ENCODE measurements around the gene MTCL1.

MTCL1 gene

GRCh38 chr18:8695932-8696517, 9.3 kb upstream of the MTCL1 start:
- TF ChIP-seq CREB1 (IDR thresholded peaks at IDR 0.05; ENCODE audit: low read depth), result no peak
- TF ChIP-seq FOXM1 (IDR thresholded peaks at IDR 0.05; ENCODE audit: borderline replicate concordance, low read depth), result no peak
- no peak for TF ChIP-seq USF1 (IDR thresholded peaks at IDR 0.05)
- no peak for TF ChIP-seq TEAD4 (IDR thresholded peaks at IDR 0.05)
- TF ChIP-seq TAF1 (IDR thresholded peaks at IDR 0.05; ENCODE audit: low read depth), result no peak
- no peak for TF ChIP-seq REST (IDR thresholded peaks at IDR 0.05; ENCODE audit: low read depth)
- TF ChIP-seq EGR1 (IDR thresholded peaks at IDR 0.05), result no peak
- TF ChIP-seq NFIC (IDR thresholded peaks at IDR 0.05), result no peak
- TF ChIP-seq EP300 (IDR thresholded peaks at IDR 0.05; ENCODE audit: borderline replicate concordance), result no peak
- TF ChIP-seq RAD21 (IDR thresholded peaks at IDR 0.05; ENCODE audit: low read depth), result no peak
- TF ChIP-seq CEBPB (IDR thresholded peaks at IDR 0.05), result no peak

GRCh38 chr18:8696749-8697211, 8.6 kb upstream of the MTCL1 start:
- TF ChIP-seq NFIC (IDR thresholded peaks at IDR 0.05) (no peak), USF1 (IDR thresholded peaks at IDR 0.05) (no peak), CEBPB (IDR thresholded peaks at IDR 0.05) (no peak), TEAD4 (IDR thresholded peaks at IDR 0.05) (no peak), RAD21 (IDR thresholded peaks at IDR 0.05; ENCODE audit: low read depth) (peak; percentile 69)

- TF ChIP-seq MAX (IDR thresholded peaks at IDR 0.05) (no peak), USF1 (IDR thresholded peaks at IDR 0.05) (no peak), TAF1 (IDR thresholded peaks at IDR 0.05; ENCODE audit: low read depth) (no peak), RAD21 (IDR thresholded peaks at IDR 0.05; ENCODE audit: low read depth) (no peak)
These were observed 6.2 kb upstream of the MTCL1 start for GRCh38 chr18:8699126-8699525.

- no peak for TF ChIP-seq RAD21 (IDR thresholded peaks at IDR 0.05; ENCODE audit: low read depth)
- TF ChIP-seq TEAD4 (IDR thresholded peaks at IDR 0.05), result no peak
- TF ChIP-seq FOXM1 (IDR thresholded peaks at IDR 0.05; ENCODE audit: borderline replicate concordance, low read depth), result no peak
- no peak for TF ChIP-seq YY1 (IDR thresholded peaks at IDR 0.05; ENCODE audit: low read depth)
- no peak for TF ChIP-seq EP300 (IDR thresholded peaks at IDR 0.05; ENCODE audit: borderline replicate concordance)
- TF ChIP-seq ZBTB7A (IDR thresholded peaks at IDR 0.05; ENCODE audit: low read depth), result no peak
- TF ChIP-seq TCF12 (IDR thresholded peaks at IDR 0.05; ENCODE audit: low read depth), result no peak
- TF ChIP-seq EGR1 (IDR thresholded peaks at IDR 0.05), result no peak
- TF ChIP-seq CREB1 (IDR thresholded peaks at IDR 0.05; ENCODE audit: low read depth), result no peak
- no peak for TF ChIP-seq USF1 (IDR thresholded peaks at IDR 0.05)
- TF ChIP-seq TAF1 (IDR thresholded peaks at IDR 0.05; ENCODE audit: low read depth), result no peak
- no peak for TF ChIP-seq CEBPB (IDR thresholded peaks at IDR 0.05)
These were observed 5.4 kb upstream of the MTCL1 start for GRCh38 chr18:8699948-8700347.

- TF ChIP-seq RAD21 (IDR thresholded peaks at IDR 0.05; ENCODE audit: low read depth) (no peak), USF1 (IDR thresholded peaks at IDR 0.05) (no peak), EGR1 (IDR thresholded peaks at IDR 0.05) (no peak), REST (IDR thresholded peaks at IDR 0.05; ENCODE audit: low read depth) (no peak), EP300 (IDR thresholded peaks at IDR 0.05; ENCODE audit: borderline replicate concordance) (no peak), TAF1 (IDR thresholded peaks at IDR 0.05; ENCODE audit: low read depth) (no peak), NFIC (IDR thresholded peaks at IDR 0.05) (no peak), TCF12 (IDR thresholded peaks at IDR 0.05; ENCODE audit: low read depth) (no peak), FOXM1 (IDR thresholded peaks at IDR 0.05; ENCODE audit: borderline replicate concordance, low read depth) (no peak), MAX (IDR thresholded peaks at IDR 0.05) (no peak), CEBPB (IDR thresholded peaks at IDR 0.05) (no peak), CREB1 (IDR thresholded peaks at IDR 0.05; ENCODE audit: low read depth) (no peak), TEAD4 (IDR thresholded peaks at IDR 0.05) (no peak), ZBTB7A (IDR thresholded peaks at IDR 0.05; ENCODE audit: low read depth) (no peak), YY1 (IDR thresholded peaks at IDR 0.05; ENCODE audit: low read depth) (no peak)
These were observed 3.7 kb upstream of the MTCL1 start for GRCh38 chr18:8701546-8702118.

Measured in Ishikawa (cell line).